WI38 (cell line): ENCODE results near the gene RBMS2.
"Not testable (repeated sequence)": the region's sequence is repeated elsewhere in the genome, so short reads cannot be mapped to it uniquely, and the experiment has no call there.

ENCODE experiments used
- H3K4me3 ChIP-seq: 2 replicates; pipeline ENCODE4 v1.5.1; 2011; ENCODE audit warnings: low read depth, mild to moderate bottlenecking, control low read depth, low read length
- CTCF ChIP-seq: IDR thresholded peaks from 2 replicates; pipeline ENCODE4 v1.5.1; 2012; ENCODE audit warnings: low read depth, mild to moderate bottlenecking, control low read depth, low read length

Gene RBMS2

DNA sequence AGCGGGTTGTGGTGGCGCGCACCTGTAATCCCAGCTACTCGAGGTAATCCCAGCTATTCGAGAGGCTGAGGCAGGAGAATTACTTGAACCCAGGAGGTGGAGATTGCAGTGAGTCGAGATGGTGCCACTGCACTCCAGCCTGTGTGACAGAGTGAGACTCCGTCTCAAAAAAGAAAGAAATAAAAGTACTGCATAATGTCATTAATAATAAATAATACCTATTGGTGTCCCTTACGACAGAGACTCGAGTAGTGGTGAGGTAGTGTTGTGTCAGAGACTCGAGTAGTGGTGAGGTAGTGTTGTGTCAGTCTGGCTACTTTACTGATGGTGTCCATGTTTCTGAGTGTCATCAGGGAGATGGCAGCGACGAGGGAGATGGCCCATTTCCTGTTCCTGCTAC lies 34.9 kb upstream of the RBMS2 start:
- H3K4me3 ChIP-seq: no peak overlapping the region
- TF ChIP-seq CTCF: no peak

DNA sequence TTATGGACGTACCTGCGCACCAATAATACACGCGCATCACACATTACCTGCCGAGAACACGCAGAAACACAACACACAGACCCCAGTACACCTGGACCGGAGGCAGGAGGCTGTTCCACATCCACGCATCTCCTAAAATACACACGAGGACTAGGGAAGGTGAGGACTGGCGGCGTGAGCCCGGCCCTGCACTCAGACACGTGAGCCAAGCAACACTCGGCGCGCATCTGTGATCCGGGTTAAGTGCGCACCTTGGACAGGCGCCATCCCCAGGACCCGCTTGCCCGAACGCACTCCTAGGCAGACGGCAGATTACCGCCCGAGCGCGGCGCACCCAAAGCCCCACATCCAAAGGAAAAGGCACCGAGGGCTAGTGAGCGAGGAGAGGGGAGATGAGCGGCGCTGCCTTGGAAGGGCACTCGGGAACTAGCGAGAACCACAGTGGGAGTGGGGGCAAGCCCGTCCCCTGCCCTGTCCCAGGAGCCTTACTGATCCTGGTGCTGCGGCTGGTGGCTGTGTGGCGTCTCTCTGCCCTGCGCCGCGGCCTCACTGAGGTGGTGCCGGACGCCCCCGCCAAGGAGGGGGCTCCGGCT lies 34.1 kb upstream of the RBMS2 start:
- H3K4me3 ChIP-seq: peak overlapping the region; percentile 54
- TF ChIP-seq CTCF: no peak

DNA sequence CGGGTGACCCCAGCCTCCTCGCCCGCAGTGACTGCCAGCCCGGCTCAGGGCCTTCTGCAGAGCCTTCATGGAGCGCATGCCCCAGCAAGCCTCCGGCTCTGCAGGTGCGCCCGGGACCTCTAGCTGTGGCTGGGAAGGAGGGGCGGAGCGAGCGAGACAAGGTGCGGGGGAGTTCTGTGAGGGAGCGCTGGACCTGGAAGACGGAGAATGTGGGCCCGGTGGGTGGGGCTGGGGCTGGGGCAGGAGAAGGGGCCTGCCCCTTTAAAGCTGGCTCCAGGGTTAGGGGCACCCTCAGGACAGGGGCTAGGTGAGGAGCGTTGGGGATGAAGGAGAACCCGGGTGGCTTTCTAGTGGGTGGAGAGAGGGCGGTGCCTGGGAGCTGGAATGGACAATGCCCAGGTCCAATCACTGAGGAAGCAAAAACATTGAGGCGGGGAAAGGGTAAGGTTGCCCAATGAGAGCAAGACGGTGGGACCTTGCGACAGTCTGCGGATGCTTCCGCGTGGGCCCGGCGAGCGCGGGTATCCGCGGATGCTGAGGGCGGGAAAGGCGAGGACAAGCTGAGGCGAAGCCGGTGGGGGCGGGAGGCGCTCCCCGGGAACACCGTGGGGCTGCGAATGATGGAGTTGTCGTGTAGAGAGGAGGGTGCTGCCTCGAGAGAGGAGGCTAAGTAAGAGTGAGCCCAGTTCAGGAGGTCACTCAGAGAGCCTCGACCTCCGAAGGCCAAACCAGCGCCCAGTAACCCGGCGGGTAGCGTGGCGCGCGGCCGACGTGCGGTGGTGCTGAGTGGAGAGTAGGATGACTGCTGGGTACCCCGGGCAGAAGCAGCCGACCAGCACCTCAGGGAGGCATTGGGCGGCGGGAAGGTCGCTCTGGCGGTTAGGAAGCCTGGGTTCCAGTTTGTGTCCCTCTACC lies 33.3 kb upstream of the RBMS2 start, which contains the start of gene GLS2:
GLS2 (minus strand) TSS at position 121 of the 915 bp plus-strand sequence; CDS start at position 78, 43 bp downstream.
- no peak for TF ChIP-seq CTCF
- peak within 1 kb of the TSS; percentile 54 for H3K4me3 ChIP-seq

DNA sequence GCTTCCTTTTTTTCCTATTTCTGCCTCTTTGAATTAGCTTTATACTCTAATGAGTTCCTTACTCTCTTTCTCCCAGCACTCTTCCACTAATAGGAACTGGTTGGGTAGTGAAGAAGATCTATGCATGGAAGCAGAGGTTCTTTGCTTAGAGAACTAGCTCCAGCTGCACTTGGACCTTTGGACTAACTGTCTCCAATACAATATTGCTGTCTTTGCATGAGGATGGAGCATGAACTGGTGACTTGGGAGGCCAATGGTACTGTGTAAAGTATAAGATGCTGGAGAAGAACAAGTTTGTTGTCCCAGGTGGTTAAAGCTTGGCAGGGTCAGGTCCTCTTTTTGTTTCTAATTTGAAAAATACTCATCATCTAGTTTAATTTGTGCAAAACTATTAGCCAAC lies 31.3 kb upstream of the RBMS2 start:
- TF ChIP-seq CTCF: no peak

DNA sequence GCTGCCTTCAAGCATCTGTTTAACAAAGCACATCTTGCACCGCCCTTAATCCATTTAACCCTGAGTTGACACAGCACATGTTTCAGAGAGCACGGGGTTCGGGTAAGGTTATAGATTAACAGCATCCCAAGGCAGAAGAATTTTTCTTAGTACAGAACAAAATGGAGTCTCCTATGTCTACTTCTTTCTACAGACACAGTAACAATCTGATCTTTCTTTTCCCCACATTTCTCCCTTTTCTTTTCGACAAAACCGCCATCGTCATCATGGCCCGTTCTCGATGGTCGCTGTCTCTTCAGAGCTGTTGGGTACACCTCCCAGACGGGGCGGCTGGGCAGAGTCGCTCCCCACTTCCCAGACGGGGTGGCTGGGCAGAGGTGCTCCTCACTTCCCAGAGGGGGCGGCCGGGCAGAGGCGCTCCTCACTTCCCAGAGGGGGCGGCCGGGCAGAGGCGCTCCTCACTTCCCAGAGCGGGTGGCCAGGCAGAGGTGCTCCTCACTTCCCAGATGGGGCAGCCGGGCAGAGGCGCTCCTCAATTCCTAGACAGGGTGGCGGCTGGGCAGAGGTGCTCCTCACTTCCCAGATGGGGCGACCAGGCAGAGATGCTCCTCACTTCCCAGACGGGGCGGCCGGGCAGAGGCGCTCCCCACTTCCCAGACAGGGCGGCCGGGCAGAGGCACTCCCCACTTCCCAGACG lies 28.1 kb upstream of the RBMS2 start:
- not testable (repeated sequence) for H3K4me3 ChIP-seq

More for the DNA sequence above, 31.3 kb upstream of the RBMS2 start:
- H3K4me3 ChIP-seq: no peak overlapping the region

DNA sequence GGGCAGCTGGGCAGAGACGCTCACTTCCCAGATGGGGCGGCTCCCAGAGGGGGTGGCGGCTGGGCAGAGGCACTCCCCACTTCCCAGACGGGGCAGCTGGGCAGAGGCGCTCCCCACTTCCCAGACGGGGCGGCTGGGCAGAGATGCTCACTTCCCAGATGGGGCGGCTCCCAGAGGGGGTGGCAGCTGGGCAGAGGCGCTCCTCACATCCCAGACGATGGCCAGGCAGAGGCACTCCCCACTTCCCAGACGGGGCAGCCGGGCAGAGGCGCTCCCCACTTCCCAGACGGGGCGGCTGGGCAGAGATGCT lies 27.6 kb upstream of the RBMS2 start:
- H3K4me3 ChIP-seq: not testable (repeated sequence)

DNA sequence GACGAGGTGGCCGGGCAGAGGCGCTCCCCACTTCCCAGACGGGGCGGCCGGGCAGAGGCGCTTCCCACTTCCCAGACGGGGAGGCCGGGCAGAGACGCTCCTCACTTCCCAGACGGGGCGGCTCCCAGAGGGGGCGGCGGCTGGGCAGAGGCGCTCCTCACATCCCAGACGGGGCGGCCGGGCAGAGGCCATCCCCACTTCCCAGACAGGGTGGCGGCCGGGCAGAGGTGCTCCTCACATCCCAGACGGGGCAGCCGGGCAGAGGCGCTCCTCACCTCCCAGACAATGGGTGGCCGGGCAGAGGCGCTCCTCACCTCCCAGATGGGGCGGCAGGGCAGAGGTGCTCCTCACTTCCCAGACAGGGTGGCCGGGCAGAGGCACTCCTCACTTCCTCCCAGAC lies 27.1 kb upstream of the RBMS2 start:
- H3K4me3 ChIP-seq: not testable (repeated sequence)

DNA sequence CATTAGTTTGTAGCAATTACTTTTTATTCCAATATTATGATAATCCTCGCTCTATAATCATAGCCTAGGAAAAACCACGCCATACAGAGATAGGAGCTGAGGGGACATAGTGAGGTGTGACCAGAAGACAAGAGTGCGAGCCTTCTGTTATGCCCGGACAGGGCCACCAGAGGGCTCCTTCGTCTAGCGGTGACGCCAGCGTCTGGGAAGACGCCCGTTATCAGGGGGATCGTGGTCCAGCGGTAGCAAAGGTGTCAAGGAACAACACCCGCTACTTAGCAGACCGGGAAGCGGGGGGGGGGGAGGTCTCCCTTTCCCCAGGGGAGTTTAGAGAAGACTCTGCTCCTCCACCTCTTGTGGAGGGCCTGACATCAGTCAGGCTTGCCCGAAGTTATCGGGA lies 24.9 kb upstream of the RBMS2 start:
- TF ChIP-seq CTCF: peak; percentile 31; the same call in 1 of the 2 replicates
- not testable (repeated sequence) for H3K4me3 ChIP-seq

GRCh38 chr12:56498126-56498902 lies 23.3 kb upstream of the RBMS2 start:
- not testable (repeated sequence) for H3K4me3 ChIP-seq

GRCh38 chr12:56499452-56499851 lies 22.2 kb upstream of the RBMS2 start:
- H3K4me3 ChIP-seq: not testable (repeated sequence)

DNA sequence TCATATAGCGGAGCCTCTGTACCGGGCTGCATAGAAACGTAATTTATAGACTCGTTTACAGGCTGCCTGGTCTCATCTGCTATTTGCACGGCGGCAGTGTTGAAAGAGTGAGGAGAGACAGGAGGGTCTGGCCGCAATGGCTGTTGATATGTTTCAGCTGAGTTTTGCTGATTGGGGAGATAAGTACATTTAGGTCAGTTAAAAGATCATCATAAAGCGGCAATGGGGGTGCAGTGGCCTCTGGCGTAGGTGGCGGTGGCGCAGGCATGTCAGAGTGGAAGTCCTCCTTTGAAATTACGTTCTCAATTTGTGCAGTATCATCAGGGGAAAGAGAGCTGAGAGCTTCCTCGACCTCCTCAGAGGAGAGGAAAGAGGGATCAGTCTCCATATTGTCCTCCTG lies 21.7 kb upstream of the RBMS2 start:
- not testable (repeated sequence) for H3K4me3 ChIP-seq
